HG02610 (cell line): ENCODE measurements around the gene POTEH.
"Not testable (repeated sequence)": the region's sequence is repeated elsewhere in the genome, so short reads cannot be mapped to it uniquely, and the experiment has no call there.

Experiments
- ATAC-seq: cut with Tn5 transposase; IDR thresholded peaks from one replicate; pipeline ENCODE4 v1.9.1; 2021; ENCODE audit warnings: mild to moderate bottlenecking, moderate library complexity; ENCODE audit not compliant: unreplicated experiment

POTEH gene

DNA sequence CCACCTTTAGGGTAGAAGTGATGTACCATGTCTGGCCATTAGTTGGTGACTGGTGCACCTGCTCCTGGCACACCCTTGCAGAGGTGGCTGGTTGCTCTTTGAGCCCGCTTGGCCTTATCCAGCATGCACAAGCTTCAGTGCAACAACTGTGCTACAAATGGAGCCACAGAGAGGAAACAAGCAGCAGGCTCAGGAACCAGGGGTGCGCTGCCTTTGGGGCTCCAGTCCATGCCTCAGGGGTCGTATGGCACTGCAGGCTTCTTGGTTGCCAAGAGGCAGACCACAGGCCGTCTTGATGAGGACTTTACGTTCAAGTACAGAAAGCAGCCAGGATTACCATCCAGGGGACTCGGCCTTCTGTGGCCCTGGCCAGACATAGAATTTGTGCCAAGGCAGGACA lies 44.6 kb downstream of the POTEH start:
- ATAC-seq = not testable (repeated sequence)

DNA sequence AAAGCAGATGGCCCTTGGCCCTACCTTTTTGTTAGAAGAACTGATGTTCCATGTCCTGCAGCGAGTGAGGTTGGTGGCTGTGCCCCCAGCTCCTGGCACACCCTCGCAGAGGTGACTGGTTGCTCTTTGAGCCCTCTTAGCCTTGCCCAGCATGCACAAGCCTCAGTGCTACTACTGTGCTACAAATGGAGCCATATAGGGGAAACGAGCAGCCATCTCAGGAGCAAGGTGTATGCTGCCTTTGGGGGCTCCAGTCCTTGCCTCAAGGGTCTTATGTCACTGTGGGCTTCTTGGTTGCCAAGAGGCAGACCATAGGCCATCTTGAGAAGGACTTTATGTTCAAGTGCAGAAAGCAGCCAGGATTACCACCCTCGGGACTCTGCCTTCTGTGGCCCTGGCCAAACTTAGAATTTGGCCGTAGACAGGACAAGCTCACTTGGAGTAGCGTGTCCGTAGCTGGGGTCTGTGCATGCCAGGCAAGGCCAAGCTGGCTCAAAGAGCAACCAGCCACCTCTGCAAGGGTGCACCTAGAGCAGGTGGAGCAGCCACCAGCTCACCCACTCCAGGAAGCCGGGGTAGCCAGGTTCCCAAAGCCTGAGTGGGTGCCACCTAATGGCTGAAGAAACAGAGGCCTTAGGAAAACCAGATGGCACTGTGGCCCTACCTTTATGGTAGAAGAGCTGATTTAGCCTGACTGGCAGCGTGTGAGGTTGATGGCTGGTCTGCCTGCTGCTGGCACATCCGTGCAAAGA lies 48.5 kb downstream of the POTEH start:
- ATAC-seq = not testable (repeated sequence)

DNA sequence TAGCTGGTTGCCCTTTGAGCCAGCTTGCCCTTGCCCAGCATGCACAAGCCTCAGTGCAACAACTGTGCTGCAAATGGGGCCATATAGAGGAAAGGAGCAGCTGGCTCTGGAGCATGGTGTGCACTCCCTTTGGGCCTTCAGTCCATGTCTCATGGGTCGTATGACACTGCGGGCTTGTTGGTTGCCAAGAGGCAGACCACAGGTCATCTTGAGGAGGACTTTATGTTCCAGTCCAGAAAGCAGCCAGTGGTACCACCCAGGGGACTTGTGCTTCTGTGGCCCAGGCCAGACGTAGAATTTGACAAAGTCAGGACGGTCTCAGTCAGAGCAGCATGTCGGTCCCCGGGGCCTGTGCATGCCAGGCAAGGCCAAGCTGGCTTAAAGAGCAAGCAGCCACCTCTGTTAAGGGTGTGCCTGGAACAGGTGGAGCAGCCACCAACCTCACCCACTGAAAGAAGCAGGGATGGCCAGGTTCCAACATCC lies 49.1 kb downstream of the POTEH start:
- not testable (repeated sequence) for ATAC-seq

- not testable (repeated sequence) for ATAC-seq
Observed at GRCh38 chr22:15747636-15748323, 58.0 kb downstream of the POTEH start.

GRCh38 chr22:15749181-15749970 lies 59.5 kb downstream of the POTEH start:
- ATAC-seq = not testable (repeated sequence)

DNA sequence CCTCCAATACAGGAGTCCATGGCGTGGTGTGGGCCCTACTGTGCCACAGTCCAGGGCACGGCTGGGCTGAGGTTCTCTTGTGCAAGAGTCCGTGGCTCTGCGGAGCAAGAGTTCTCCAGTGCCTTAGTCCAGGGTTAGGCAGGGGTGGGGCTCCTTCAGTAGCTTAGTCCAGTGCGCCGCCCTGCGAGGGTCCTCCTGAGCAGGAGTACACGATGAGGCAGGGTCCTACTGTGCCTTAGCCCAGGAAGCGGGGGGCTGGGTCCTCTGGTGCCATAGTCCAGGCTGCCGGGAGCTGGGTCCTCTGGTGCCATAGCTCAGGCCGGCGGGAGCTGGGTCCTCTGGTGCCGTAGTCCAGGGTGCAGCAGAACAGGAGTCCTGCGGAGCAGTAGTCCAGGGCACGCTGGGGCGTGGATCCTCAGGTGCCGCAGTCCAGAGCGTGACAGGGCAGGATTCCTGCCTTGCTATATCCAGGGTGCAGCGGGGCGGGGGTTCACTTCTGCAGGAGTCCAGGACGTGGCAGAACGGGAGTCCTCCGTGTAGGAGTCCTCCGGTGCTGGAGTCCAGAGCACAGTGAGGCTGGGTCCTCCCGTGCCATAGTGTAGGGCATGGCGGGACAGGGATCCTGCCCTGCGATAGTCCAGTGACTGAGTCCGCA lies 69.7 kb downstream of the POTEH start:
- ATAC-seq = not testable (repeated sequence)

GRCh38 chr22:15760388-15761150 lies 70.7 kb downstream of the POTEH start:
- ATAC-seq = not testable (repeated sequence)

DNA sequence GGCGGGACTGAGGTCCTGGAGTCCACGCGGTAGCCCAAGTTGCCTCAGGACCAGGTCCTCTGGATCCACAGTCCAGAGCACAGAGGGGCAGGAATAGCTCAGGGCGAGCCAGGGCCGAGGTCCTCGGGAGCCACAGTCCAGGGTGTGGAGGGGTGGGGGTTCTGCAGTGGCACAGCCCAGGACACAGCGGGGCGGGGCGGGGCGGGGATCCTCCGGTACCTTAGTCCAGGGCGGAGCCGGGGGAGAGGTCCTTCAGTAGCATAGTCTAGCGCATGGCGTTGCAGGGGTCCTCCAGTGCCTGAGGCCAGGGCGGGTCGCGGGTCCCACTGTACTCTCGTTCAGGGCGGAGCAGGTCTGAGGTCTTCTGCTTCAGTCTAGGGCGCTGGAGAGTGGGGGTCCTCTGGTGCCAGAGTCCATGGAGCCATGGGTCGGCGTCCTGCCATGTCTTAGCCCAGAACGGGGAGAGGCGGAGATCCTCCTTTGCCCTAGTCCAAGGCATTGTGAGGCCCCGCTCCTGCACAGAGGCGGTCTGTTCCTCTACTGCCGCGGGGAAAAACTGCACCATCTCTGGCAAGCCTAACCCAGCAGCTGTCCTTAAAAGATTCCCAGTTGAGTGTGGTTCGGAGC lies 71.4 kb downstream of the POTEH start:
- ATAC-seq = not testable (repeated sequence)

GRCh38 chr22:15763559-15763958 lies 73.7 kb downstream of the POTEH start:
- not testable (repeated sequence) for ATAC-seq
